Fibroblast of pulmonary artery (primary cell): ENCODE results near the gene LTBP1.
A peak's percentile ranks its signal among the peaks of the same experiment; 100 is the strongest.

Source experiments
- DNase-seq: peaks from one replicate; pipeline ENCODE4 v3.0.0-alpha.2; 2010; ENCODE audit warnings: low read depth
- H3K4me3 ChIP-seq: replicated peaks from 2 replicates; pipeline ENCODE4 v1.5.1; 2011; ENCODE audit warnings: low read depth, mild to moderate bottlenecking, control low read depth, low read length, moderate library complexity
- TF ChIP-seq, protein P1 (sequence below): IDR thresholded peaks from 2 replicates; pipeline ENCODE4 v1.5.1; 2011; ENCODE audit warnings: mild to moderate bottlenecking, control low read depth, low read length, inconsistent platforms; ENCODE audit errors: missing control alignments

Gene LTBP1

DNA sequence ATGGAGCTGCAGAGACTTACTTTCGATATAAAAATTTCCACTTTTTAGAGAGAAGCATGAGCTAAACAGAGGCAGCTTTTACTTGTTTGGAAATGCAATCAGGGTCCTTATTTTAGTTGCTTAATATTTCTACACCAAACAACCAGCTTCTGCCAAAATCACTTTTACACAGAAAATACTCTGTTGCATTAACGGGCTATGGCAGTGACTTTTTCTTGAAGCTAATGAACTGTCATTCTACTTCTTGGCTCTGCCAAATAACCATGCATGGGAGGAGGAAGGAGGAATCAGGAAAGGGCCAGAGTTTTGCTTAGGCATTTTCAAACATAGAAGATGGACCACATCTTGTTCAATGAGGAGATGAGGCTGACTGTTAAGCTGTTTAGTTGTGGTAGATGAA lies 23.6 kb upstream of the LTBP1 start:
- H3K4me3 ChIP-seq: no peak overlapping the region
- TF ChIP-seq, protein P1, sequence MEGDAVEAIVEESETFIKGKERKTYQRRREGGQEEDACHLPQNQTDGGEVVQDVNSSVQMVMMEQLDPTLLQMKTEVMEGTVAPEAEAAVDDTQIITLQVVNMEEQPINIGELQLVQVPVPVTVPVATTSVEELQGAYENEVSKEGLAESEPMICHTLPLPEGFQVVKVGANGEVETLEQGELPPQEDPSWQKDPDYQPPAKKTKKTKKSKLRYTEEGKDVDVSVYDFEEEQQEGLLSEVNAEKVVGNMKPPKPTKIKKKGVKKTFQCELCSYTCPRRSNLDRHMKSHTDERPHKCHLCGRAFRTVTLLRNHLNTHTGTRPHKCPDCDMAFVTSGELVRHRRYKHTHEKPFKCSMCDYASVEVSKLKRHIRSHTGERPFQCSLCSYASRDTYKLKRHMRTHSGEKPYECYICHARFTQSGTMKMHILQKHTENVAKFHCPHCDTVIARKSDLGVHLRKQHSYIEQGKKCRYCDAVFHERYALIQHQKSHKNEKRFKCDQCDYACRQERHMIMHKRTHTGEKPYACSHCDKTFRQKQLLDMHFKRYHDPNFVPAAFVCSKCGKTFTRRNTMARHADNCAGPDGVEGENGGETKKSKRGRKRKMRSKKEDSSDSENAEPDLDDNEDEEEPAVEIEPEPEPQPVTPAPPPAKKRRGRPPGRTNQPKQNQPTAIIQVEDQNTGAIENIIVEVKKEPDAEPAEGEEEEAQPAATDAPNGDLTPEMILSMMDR: no peak
- DNase-seq: no peak

DNA sequence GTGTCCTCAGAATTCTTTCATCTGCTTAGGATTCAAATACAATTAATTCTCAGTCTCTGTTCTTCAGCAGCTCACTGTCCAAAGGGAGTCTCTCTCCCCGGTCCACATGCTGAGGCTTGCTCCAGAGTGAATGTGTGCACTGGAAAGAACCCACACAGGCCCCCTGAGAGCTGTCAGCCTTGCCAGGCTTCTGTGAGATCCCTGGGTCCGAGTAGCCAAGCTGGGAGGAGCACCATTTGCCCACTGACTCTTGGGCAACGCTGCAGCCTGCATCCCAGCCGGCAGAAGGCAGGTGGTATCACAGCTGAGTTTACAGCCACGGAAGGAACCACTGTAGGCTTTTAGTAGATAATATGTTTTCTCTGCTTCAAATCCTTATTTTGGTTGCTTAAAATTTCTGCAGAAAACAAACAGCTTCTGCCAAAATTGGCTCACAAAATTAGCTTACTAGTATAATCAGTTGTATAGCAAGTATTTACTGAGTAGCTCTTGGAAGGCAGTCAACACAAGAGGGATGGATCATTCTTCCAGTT lies 21.4 kb upstream of the LTBP1 start:
- H3K4me3 ChIP-seq: no peak overlapping the region
- DNase-seq: no peak
- TF ChIP-seq, protein P1: no peak

DNA sequence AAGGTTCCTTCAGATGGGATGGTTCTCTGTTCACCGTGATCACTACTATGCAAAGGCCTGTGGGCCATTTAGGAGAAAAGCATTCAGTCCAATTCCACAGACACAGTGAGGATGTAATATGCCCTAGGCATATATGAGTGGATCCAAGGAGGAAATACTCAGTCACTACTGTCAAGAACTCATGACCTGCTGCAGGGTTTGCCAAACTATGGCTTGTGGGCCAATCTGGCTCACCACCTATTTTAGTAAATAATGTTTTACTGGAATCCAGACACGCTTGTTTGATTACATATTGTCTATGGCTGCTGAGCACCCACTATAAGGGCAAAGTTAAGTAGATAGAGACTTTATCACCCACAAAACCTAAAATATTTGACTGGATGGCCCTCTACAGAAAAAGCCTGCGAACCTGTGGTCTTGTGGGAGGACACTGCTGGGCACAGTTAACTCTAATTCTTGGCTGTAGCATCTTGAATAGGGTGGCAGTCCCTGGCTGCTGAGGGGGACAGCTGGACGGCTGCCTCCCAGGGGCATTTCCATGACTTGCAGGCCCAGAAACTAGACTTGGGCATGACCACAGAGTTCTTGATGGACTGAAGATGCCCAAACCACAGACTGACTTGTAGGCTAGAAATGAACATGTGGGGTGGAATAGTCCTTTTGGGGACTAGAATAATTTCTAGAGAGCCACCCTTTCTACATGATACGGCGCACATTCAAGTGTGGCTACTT lies 20.6 kb upstream of the LTBP1 start:
- TF ChIP-seq, protein P1: no peak
- no peak for DNase-seq
- H3K4me3 ChIP-seq: no peak overlapping the region

DNA sequence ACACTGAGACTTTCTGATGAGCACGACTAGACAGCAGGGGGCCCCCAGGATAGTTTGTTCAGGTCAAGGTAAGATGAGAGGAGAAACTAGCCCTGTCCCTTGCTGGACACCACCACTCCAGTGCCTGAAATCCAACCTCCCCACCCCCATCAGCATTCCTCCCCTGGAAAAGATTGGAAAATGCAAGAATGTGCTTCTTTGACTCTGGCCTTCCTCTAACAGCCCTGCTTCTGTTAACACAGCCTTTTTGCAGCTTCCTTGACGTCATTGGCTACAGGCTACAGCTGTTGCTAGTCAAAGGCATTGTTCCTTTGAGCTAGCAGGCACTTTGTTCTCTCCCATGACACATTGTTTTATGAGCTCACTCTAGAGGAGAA lies 20.1 kb upstream of the LTBP1 start:
- TF ChIP-seq, protein P1: no peak
- peak; percentile 95 for DNase-seq
- H3K4me3 ChIP-seq: no peak overlapping the region

DNA sequence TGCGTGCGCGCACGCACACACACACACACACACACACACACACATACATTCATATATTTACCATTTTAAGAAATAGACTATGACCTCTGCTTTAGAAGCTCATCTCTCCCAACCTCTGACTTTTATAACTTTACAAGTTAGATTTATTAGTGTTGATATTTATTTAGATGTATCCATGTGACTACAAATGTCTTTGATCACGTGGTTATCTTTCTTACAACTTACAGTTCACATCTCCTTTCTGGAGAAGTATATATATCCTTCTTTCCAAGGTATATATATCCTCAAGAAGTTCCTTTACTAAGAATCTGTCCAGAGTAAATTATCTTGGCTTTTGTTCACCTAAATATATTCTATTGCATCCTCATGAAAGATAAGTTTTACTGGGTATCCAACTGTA lies 16.3 kb upstream of the LTBP1 start:
- no peak for DNase-seq
- H3K4me3 ChIP-seq: no peak overlapping the region
- TF ChIP-seq, protein P1: no peak

DNA sequence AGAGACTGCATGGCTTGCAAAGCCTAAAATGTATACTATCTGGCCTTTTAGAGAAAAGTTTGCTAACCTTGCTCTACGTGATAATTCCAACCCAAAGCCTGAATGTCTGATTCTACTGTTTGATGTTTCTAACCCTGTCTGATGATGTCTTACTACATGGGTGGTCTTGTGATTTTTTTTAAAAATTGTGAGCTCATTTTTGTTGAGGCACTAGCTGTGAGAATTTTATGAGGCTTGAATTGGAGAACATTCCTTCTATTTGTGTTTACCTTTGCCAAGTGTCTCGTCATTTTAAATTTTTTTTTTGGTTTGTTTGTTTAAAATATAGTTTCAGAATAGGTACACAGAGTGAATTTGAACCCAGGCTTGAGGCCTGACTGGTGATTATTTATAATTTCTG lies 15.2 kb upstream of the LTBP1 start:
- TF ChIP-seq, protein P1: no peak
- DNase-seq: no peak
- no peak overlapping the region for H3K4me3 ChIP-seq

DNA sequence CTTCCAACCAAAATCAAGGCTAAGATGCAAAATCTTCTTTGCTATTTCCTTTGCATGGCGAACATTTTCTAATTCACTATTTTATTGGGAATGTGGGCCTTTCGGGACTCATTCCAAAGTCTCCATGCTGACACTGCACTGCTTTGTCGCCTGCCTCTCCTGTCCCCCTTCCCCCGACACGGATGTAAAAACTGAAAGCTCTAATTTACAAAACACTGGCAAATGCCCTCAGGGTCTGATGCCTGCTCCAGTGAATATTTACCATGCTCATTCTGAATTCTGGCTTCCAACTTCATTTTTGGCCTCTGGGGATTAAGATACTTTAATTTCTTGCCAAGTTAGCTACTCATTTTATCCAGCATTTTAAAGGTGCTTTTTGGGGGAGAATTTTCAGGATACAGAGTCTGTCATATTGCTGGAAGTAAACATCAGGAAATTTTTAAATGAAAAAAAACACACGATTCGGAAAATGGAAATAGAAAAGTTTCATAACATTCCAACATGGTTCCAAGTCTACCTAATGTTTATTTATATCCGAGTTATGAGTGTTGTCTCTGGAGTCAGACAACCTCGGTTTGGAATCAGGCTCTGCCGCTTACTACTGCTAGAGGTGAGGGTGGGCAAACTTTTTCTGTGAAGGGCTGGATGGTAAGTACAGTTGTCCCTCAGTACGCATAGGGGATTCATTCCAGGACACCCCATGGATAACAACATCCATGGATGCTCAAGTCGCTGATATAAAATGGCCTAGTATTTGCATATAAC lies 14.6 kb upstream of the LTBP1 start:
- TF ChIP-seq, protein P1: no peak
- no peak for DNase-seq
- no peak overlapping the region for H3K4me3 ChIP-seq
